ENCODE data around the gene NR5A1.

DNA sequence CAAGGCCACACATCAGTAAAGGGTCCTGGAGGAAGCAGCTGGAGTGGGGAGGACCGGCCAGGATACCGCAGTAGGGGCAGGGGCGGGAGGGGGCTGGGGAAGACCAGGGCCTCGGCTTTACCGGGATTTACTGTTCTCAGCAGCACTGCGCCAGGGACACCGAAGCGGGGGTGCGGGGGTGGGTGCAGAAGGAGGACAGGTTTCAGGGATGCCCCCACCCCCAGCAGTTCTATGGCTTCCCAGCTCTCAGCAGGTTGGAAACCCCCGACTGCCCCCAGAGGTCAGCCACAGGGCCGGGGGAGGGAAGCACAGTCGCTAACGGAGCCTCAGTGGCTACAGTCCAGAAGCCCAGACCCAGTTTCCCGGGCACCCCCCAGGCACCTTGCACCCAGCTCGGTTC lies 21.3 kb downstream of the NR5A1 start:
- TF ChIP-seq, protein P1, sequence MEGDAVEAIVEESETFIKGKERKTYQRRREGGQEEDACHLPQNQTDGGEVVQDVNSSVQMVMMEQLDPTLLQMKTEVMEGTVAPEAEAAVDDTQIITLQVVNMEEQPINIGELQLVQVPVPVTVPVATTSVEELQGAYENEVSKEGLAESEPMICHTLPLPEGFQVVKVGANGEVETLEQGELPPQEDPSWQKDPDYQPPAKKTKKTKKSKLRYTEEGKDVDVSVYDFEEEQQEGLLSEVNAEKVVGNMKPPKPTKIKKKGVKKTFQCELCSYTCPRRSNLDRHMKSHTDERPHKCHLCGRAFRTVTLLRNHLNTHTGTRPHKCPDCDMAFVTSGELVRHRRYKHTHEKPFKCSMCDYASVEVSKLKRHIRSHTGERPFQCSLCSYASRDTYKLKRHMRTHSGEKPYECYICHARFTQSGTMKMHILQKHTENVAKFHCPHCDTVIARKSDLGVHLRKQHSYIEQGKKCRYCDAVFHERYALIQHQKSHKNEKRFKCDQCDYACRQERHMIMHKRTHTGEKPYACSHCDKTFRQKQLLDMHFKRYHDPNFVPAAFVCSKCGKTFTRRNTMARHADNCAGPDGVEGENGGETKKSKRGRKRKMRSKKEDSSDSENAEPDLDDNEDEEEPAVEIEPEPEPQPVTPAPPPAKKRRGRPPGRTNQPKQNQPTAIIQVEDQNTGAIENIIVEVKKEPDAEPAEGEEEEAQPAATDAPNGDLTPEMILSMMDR (IDR thresholded peaks at IDR 0.05): no peak
- TF ChIP-seq POLR2A (IDR thresholded peaks at IDR 0.05): no peak

Measured in thyroid gland (tissue), 4 donors.